ENCODE results near the gene BACE2.

The BACE2 gene

GRCh38 chr21:41148798-41149197 lies 19.2 kb upstream of the BACE2 start:
- DNase-seq (ENCODE audit: low read depth in 2 of 2) = no peak

- no peak for DNase-seq (ENCODE audit: low read depth in 2 of 2)
These were observed 18.8 kb upstream of the BACE2 start for GRCh38 chr21:41149199-41149598.

- no peak for DNase-seq (ENCODE audit: low read depth in 2 of 2)
These were observed 15.8 kb upstream of the BACE2 start for GRCh38 chr21:41152147-41152546.

GRCh38 chr21:41153443-41153842 lies 14.5 kb upstream of the BACE2 start:
- DNase-seq (ENCODE audit: low read depth in 2 of 2) = no peak

- no peak for DNase-seq (ENCODE audit: low read depth in 2 of 2)
These were observed 11.8 kb upstream of the BACE2 start for GRCh38 chr21:41156142-41156541.

GRCh38 chr21:41158026-41158425 lies 9.9 kb upstream of the BACE2 start:
- no peak for DNase-seq (ENCODE audit: low read depth in 2 of 2)

GRCh38 chr21:41160036-41160435 lies 7.9 kb upstream of the BACE2 start:
- no peak for DNase-seq (ENCODE audit: low read depth in 2 of 2)

- no peak for DNase-seq (ENCODE audit: low read depth in 2 of 2)
These were observed 6.5 kb upstream of the BACE2 start for GRCh38 chr21:41161428-41161827.

- no peak for DNase-seq (ENCODE audit: low read depth in 2 of 2)
These were observed 5.9 kb upstream of the BACE2 start for GRCh38 chr21:41162096-41162495.

- DNase-seq (ENCODE audit: low read depth in 2 of 2) = no peak
These were observed 4.9 kb upstream of the BACE2 start for GRCh38 chr21:41163091-41163490.

- no peak for DNase-seq (ENCODE audit: low read depth in 2 of 2)
These were observed 3.9 kb upstream of the BACE2 start for GRCh38 chr21:41164052-41164451.

- no peak for DNase-seq (ENCODE audit: low read depth in 2 of 2)
These were observed 2.8 kb upstream of the BACE2 start for GRCh38 chr21:41164981-41165655.

GRCh38 chr21:41166884-41167283 lies 1.1 kb upstream of the BACE2 start:
- no peak for DNase-seq (ENCODE audit: low read depth in 2 of 2)

- no peak for DNase-seq (ENCODE audit: low read depth in 2 of 2)
These were observed 664 bp downstream of the BACE2 start for GRCh38 chr21:41168391-41169257.

- no peak for DNase-seq (ENCODE audit: low read depth in 2 of 2)
These were observed 1.3 kb downstream of the BACE2 start for GRCh38 chr21:41169258-41169576.

- DNase-seq (ENCODE audit: low read depth in 2 of 2) = no peak
These were observed 1.7 kb downstream of the BACE2 start for GRCh38 chr21:41169701-41170100.

- no peak for DNase-seq (ENCODE audit: low read depth in 2 of 2)
These were observed 2.5 kb downstream of the BACE2 start for GRCh38 chr21:41170442-41170841.

GRCh38 chr21:41170859-41171609 lies 3.1 kb downstream of the BACE2 start:
- no peak for DNase-seq (ENCODE audit: low read depth in 2 of 2)

- DNase-seq (ENCODE audit: low read depth in 2 of 2) = no peak
These were observed 7.1 kb downstream of the BACE2 start for GRCh38 chr21:41175080-41175479.

- DNase-seq (ENCODE audit: low read depth in 2 of 2) = no peak
These were observed 8.9 kb downstream of the BACE2 start for GRCh38 chr21:41176846-41177245.

GRCh38 chr21:41180752-41181151 lies 12.8 kb downstream of the BACE2 start:
- no peak for DNase-seq (ENCODE audit: low read depth in 2 of 2)

- DNase-seq (ENCODE audit: low read depth in 2 of 2) = no peak
These were observed 14.6 kb downstream of the BACE2 start for GRCh38 chr21:41182547-41182946.

- DNase-seq (ENCODE audit: low read depth in 2 of 2) = no peak
These were observed 15.6 kb downstream of the BACE2 start for GRCh38 chr21:41183575-41183974.
